MM.1S (cell line): ENCODE data around the gene TNFRSF6B.
"Not testable (repeated sequence)": the region's sequence is repeated elsewhere in the genome, so short reads cannot be mapped to it uniquely, and the experiment has no call there.

ENCODE experiments used
- DNase-seq: peaks from one replicate; pipeline ENCODE4 v3.0.0-alpha.2; 2015
- H2AFZ ChIP-seq: fragments of 300-600 bp; sonication (generic); 2 replicates; pipeline ENCODE4 v1.6.0; 2016; ENCODE audit warnings: antibody characterized with exemption, low read length
- H3F3A ChIP-seq: fragments of 300-600 bp; sonication (generic); 2 replicates; pipeline ENCODE4 v1.6.1; 2016; ENCODE audit warnings: mild to moderate bottlenecking, antibody characterized with exemption, low read length, moderate library complexity, mixed read lengths; ENCODE audit not compliant: insufficient read depth
- H3K27ac ChIP-seq: fragments of 300-600 bp; sonication (generic); 2 replicates; pipeline ENCODE4 v1.5.1; 2016; ENCODE audit warnings: mild to moderate bottlenecking, low read length
- H3K27me3 ChIP-seq: fragments of 300-600 bp; sonication (generic); replicated peaks from 2 replicates; pipeline ENCODE4 v1.6.0; 2016; ENCODE audit warnings: low read length; ENCODE audit not compliant: insufficient read depth
- H3K36me3 ChIP-seq: fragments of 300-600 bp; sonication (generic); replicated peaks from 2 replicates; pipeline ENCODE4 v1.6.1; 2016; ENCODE audit warnings: mild to moderate bottlenecking, low read length, mixed read lengths; ENCODE audit not compliant: insufficient read depth
- H3K4me1 ChIP-seq: fragments of 300-600 bp; sonication (generic); 2 replicates; pipeline ENCODE4 v1.6.1; 2016; ENCODE audit warnings: low read length, mixed read lengths
- H3K4me2 ChIP-seq: fragments of 300-600 bp; sonication (generic); 2 replicates; pipeline ENCODE4 v1.6.0; 2016; ENCODE audit warnings: low read depth, low read length
- H3K4me3 ChIP-seq: fragments of 300-600 bp; sonication (generic); 2 replicates; pipeline ENCODE4 v1.5.1; 2016; ENCODE audit warnings: low read length, mixed read lengths
- H3K79me2 ChIP-seq: fragments of 300-600 bp; sonication (generic); 2 replicates; pipeline ENCODE4 v1.6.1; 2016; ENCODE audit warnings: mixed run types, low read length, mixed read lengths
- H3K9ac ChIP-seq: fragments of 300-600 bp; sonication (generic); 2 replicates; pipeline ENCODE4 v1.6.1; 2016; ENCODE audit warnings: low read length, mixed read lengths
- H3K9me2 ChIP-seq: fragments of 300-600 bp; sonication (generic); replicated peaks from 2 replicates; pipeline ENCODE4 v1.6.1; 2016; ENCODE audit warnings: mild to moderate bottlenecking, low read length, mixed read lengths; ENCODE audit not compliant: insufficient read depth
- H3K9me3 ChIP-seq: fragments of 300-600 bp; sonication (generic); replicated peaks from 2 replicates; pipeline ENCODE4 v1.6.1; 2016; ENCODE audit warnings: mild to moderate bottlenecking, low read length, mixed read lengths; ENCODE audit not compliant: insufficient read depth
- H4K20me1 ChIP-seq: fragments of 300-600 bp; sonication (generic); 2 replicates; pipeline ENCODE4 v1.6.1; 2016; ENCODE audit warnings: mild to moderate bottlenecking, low read length, moderate library complexity, mixed read lengths; ENCODE audit not compliant: insufficient read depth
- CTCF ChIP-seq: fragments of 300-600 bp; sonication (generic); IDR thresholded peaks from 2 replicates; pipeline ENCODE4 v1.5.1; 2016; ENCODE audit warnings: antibody characterized with exemption, low read length, mixed read lengths
- EZH2 ChIP-seq: fragments of 300-600 bp; sonication (generic); optimal IDR thresholded peaks from 2 replicates; pipeline ENCODE3; 2017; ENCODE audit warnings: low read depth, mild to moderate bottlenecking, antibody characterized with exemption, low read length, mixed read lengths
- EZH2phosphoT487 ChIP-seq: fragments of 300-600 bp; sonication (generic); IDR thresholded peaks from 2 replicates; pipeline ENCODE4 v1.6.1; 2018; ENCODE audit warnings: antibody characterized with exemption, low read length

Gene TNFRSF6B

GRCh38 chr20:63718996-63719395 lies 22.5 kb downstream of the TNFRSF6B start:
- Histone ChIP-seq H2AFZ (no peak overlapping the region), H3K4me2 (no peak overlapping the region), H3K9me2 (no peaks in the 10 kb centered on the region), H3K36me3 (peaks cover 2% of the 10 kb centered on the region), H3K9ac (no peak overlapping the region), H3K4me3 (no peak overlapping the region), H3K27ac (no peak overlapping the region), H3K27me3 (no peaks in the 10 kb centered on the region), H3K9me3 (no peaks in the 10 kb centered on the region), H3K4me1 (no peaks in the 10 kb centered on the region), H4K20me1 (no peaks in the 10 kb centered on the region), H3K79me2 (peaks cover 56% of the 10 kb centered on the region), H3F3A (no peaks in the 10 kb centered on the region)
- no peak for DNase-seq
- TF ChIP-seq EZH2phosphoT487 (no peak), CTCF (no peak), EZH2 (no peak)

GRCh38 chr20:63722967-63723622 lies 26.6 kb downstream of the TNFRSF6B start:
- not testable (repeated sequence) for H3K4me2 ChIP-seq, H3K9ac ChIP-seq, H4K20me1 ChIP-seq, H2AFZ ChIP-seq, H3K9me3 ChIP-seq, H3K27me3 ChIP-seq, H3K27ac ChIP-seq, H3K36me3 ChIP-seq, DNase-seq, H3K4me3 ChIP-seq, H3K9me2 ChIP-seq
- Histone ChIP-seq H3F3A (peaks cover 18% of the 10 kb centered on the region), H3K4me1 (peaks cover 15% of the 10 kb centered on the region), H3K79me2 (peaks cover 36% of the 10 kb centered on the region)

GRCh38 chr20:63730189-63730733 lies 33.8 kb downstream of the TNFRSF6B start:
- not testable (repeated sequence) for H3K9me2 ChIP-seq, H2AFZ ChIP-seq, H3K36me3 ChIP-seq, H4K20me1 ChIP-seq, H3K4me3 ChIP-seq, DNase-seq, H3K9me3 ChIP-seq, H3K27me3 ChIP-seq
- peaks cover 47% of the 10 kb centered on the region for H3K79me2 ChIP-seq
- peaks cover 54% of the 10 kb centered on the region for H3F3A ChIP-seq
- H3K27ac ChIP-seq: peak overlapping the region; percentile 88
- H3K9ac ChIP-seq: peak overlapping the region; percentile 28; the same call in 1 of the 2 replicates
- peak overlapping the region; percentile 35; the same call in 1 of the 2 replicates for H3K4me2 ChIP-seq
- H3K4me1 ChIP-seq: peaks cover 60% of the 10 kb centered on the region

GRCh38 chr20:63731410-63731809 lies 35.0 kb downstream of the TNFRSF6B start:
- no peak for DNase-seq
- Histone ChIP-seq H3K27ac (peak overlapping the region; percentile 88), H2AFZ (no peak overlapping the region), H3K36me3 (no peaks in the 10 kb centered on the region; the same call in 1 of the 2 replicates), H3K27me3 (no peaks in the 10 kb centered on the region), H4K20me1 (no peaks in the 10 kb centered on the region), H3K4me3 (peak overlapping the region; percentile 40), H3K4me2 (peak overlapping the region; percentile 76), H3K4me1 (peaks cover 70% of the 10 kb centered on the region), H3K9me3 (no peaks in the 10 kb centered on the region), H3K9ac (peak overlapping the region; percentile 31; the same call in 1 of the 2 replicates), H3F3A (peaks cover 59% of the 10 kb centered on the region), H3K9me2 (no peaks in the 10 kb centered on the region), H3K79me2 (peaks cover 48% of the 10 kb centered on the region)
- TF ChIP-seq EZH2 (no peak), CTCF (no peak), EZH2phosphoT487 (no peak)
